GM19395 (cell line): Measurements from ENCODE around the gene PTPRG.

Experiments used
- ATAC-seq: cut with Tn5 transposase; IDR thresholded peaks from one replicate; pipeline ENCODE4 v1.9.1; 2021; ENCODE audit warnings: mild to moderate bottlenecking, moderate library complexity; ENCODE audit not compliant: unreplicated experiment

PTPRG gene

DNA sequence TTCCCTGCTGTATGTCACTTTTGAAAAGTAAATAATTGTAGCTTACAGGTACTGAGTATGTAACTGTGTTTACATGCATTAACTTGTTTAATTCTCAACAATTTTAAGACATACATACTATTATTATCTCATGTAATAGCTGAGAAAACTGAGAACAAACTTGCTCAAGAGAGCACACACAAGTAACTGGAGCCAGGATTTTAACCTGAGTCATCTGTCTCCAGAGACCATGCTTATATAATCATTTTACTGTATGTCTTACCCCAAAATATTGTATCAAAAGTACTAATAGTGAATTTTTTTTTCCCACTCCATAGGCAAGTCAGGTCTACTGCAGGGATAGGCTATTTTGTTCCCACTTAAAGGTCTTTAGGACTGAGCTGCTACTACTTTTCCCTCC is 716.6 kb downstream of the PTPRG start:
- ATAC-seq = no peak

DNA sequence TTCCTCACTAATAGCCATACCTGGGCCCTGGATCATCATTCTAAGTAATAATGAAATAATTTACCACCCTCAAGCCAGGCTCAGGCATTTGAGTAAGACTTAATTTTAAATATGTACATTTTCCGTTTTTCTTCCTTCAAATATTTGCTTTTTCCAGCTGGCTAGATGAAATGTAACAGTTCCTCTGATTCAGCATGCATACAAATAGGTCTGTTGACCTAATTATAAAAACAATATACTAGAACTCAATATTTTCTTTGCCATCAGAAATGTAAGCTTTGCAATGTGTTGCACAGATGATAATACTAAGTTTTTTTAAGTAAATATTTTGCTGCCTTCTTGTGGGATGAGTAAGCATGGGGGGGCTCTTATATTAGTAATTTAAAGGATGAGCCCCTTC is 720.4 kb downstream of the PTPRG start:
- no peak for ATAC-seq

DNA sequence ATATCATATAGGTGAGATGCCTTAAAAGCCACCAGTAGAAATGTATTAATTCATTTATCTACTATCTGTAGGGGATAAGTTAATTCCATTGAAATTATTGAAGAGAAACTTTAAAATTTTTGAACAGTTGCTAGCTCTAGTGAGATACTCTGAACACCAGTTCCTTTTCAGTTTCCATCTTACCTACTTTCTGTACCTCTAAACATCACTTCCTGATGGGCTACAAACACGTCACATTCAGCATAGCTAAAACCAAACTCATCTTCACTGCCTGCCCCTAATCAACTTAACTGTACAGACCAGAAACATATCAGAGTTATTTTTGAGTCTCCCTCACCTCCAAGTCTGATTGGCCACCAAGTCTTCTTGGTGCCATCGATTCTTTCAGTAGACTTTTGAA is 723.1 kb downstream of the PTPRG start:
- peak; percentile 63 for ATAC-seq

DNA sequence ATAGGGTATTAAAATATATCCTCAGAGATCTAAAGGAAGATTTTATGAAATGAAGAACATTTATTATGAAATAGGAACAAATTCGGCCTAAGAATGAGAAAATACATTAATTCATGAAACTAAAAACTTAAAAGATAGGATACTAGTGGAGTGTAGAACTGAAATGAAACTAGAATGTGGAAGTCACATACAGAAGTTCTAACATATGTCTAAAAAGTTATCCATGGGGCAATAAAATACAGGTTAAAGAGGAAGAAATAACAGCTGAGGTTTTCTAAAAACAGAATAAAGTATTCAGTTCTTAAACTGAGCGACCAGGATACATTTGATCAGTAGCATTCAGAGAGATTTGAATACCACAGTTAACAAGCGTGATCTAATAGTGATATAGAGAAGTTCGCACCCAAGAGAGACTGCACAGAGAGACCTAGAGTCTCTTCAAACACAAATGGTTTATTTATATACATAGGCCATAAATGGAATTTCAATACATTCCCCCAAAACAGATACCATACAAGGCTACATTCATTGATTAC is 726.1 kb downstream of the PTPRG start:
- no peak for ATAC-seq

DNA sequence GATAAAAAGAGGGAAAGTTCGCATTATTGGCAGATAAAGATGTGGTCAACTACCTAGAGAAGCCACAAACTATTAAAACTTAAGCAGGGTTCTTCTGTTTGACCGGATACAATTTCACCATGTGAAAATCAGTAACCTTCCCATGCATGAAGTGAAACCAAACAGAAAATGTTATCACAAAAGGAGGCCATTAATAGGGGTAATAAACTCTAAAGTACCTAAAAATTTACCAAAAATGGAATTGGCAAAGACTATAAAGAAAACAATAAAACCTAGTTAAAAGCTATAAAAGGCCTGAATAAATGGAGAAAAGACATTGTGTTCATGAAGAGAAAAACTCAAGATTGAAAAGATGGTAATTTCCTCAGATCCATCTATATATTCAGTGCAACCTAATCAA is 728.6 kb downstream of the PTPRG start:
- no peak for ATAC-seq

DNA sequence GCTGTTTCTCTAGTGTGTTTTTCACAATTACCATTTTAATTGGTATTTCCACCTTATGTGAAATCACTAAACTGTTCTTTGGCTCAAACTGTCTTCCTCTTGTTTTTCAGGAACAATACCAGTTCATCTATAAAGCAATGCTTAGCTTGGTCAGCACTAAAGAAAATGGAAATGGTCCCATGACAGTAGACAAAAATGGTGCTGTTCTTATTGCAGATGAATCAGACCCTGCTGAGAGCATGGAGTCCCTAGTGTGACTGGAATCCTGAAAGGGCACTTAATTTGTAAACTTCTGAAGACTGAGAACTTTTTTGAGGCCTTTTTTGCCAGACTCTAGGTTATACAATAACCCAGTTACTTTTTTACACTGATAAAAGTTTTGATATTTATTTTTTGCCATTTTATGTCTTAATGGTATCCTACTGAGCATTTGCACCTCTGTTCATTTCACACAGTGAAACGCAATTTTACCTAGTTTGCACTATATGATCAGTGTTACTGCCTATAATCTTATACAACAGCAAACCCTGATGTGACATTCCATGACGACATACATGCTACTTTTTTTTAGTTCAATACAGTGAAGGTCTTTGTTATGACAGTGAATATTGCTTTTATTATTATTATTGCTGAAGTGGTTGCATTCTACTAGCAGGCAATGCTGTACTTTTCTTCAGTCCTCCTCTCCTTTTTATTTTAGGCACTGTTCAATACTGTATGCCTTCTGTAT is 731.8 kb downstream of the PTPRG start:
- ATAC-seq = no peak

DNA sequence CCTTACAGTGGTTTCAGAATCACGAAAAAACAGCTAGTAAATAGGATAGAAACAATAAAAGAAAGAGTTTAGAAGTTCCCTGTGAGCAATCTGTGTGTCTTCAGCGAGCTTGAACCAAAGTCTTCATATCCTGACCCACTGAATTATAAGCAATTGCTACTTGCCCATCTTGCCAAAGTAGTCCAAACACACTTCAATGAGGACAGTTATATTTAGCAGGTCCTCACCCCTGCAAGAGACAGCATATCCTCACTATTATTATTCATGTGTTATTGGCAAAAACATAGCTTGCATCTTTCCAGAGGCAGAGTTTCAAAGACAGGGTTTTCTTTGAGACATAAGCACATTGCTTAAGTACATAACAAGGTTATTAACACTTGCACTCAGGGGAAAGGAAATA is 734.2 kb downstream of the PTPRG start:
- no peak for ATAC-seq

DNA sequence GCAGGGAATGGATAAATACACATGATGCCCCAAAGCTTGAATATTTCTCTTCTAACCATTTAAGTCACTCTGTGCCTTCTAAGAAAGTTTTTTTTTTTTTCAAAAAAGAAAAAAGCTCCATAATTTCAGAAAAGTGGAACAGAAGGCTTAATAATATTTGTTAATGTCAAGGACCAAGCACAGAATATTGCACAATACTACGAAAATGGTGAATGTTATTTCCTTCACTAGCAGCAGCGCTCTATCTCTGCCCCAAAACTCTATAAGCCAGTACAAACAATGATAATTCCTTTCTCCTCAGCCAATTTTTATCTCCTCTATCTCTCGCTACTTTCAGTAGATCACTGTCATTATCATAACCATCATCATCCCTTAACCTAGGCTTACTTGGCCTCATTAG is 739.2 kb downstream of the PTPRG start:
- ATAC-seq = no peak

DNA sequence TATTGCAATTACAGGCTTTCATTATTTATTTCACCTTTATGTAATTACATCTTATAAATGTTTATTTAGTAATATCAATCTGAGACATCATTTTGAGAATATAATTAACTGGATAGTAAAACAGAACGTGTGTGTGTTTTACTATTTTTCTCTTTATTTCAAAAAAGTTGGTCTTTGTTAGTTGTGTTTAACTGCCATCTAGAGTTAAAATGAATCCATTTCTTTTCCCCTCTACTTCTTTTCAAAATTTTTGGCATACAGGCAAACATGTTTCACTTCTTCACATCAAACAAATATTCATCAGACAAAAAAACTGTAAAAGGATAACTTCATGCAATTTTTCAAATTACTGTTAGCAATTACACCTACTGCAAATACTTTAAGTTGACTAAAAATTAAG is 750.8 kb downstream of the PTPRG start:
- ATAC-seq = no peak

DNA sequence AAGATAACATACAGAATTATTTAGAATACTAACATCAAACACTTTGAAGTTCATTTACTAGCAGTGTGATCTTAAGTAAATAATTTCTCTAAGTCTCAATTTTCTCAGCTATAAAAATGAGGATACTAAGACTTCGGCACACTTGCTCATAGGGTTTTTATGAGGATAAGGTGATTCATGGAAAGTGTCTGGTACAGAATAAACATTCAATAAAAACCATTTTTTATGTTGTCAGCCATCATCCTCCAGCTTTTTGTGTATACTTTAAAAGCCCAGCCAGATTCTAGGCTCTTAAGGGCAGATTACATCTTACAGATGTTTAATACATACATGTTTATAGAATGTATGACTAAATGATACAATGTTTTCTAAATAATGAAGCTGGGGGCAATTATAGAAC is 755.2 kb downstream of the PTPRG start:
- ATAC-seq = no peak

DNA sequence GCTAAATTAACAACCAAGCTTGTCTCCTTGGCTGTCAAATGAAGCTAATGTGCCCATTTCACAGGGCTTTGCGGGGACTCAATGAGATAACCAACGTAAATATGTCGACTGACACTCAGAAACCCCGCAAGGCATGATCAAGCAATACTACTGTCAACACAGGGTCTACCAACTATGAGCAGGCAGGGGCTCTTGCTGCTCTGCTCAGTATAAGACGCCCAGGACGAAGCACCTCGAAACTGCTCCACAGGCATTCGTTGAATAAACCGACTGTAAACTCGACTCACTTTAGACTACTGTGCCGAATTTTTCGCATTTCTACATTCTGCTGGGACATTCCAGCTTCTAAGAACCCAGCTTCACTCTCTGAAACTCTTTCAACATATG is 757.0 kb downstream of the PTPRG start:
- peak; percentile 3 for ATAC-seq

DNA sequence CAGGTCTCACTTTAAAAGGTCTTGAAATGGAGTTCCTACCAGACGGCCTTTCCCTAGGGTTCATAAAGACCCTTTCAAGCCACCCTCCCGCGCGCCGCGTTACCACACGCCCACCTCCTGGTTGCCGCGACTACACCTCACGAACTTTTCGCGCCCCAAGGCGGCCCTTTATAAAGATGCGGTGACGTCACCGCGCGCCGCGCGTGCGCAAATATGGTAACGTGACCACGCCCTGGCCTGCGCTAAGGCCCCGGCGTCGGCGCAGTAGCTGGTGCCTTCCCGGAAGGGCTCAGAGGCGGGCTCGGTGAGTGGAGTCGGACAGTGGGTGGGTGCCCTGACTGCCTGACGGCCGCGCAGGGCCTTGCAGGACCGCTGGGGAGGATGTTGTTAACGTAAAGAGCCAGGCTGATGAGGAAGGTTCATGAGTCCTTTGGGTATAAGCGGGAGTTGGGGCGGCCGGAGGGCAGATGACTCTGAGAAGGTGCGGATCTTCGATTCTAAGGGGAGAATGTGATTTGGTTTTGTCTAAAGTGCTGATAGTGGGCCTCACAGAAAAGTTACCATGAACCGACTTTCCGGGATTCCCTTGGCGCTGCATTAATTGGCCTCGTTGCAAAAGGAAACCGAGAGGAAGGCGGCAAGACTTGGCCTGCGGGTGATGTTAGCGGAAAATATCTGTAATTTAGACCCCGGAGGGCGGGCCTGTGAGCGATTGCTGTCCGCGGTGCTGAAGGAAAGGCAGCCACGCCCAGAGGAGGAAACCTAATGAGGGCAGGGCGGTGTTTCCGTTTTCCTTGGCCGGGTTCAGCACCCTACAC is 757.6 kb downstream of the PTPRG start:
- ATAC-seq = peak; percentile 97

DNA sequence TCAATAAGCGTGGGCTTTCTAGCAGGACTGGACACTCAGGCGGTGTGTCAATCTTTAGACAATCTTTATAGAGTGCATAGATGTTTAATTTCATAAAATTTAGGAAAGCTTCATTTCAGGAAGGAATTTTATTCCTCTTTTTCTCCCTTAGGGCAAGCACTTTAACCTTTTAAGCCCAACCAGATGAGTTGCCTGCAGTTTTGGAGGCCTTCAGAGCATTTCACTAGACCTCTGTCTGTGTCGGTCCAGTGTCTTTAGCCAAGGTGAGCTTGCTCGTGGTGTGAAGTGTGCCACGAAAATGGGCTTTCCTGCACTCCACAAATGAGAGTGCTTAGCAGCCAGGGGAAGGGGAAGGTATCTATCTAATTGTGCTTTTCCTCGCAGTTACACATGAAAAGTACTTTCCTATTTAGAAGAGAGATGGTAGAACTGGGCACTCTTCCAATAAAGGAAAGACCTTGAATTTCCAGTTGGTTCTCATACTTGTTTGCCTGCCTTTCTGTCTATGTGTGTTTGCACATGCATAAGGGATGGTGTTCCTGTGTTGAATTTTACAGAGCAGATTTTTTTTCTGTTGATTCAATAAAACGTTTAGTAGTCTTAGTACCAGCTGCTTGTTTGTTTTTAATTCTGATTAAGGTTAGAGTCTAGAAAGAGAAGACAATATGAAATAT is 758.3 kb downstream of the PTPRG start:
- no peak for ATAC-seq

DNA sequence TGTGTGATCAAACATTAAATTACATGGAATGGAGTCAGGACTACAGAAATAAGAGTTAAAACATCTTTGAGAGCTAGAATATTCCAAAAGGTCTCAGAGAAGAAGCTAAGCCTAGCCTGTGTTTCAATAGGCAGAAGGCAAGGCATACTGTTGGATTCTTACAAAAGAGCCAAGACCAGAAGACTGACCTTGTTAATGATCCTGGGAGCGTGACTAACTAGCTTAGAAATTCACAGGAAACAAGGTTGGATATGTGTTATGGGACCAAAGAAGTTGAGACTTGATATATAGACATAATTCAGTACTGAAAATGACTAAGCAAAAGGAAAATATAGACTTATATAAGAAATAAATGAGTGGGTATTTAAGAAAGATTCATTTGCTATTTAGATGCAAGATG is 761.9 kb downstream of the PTPRG start:
- ATAC-seq = no peak

DNA sequence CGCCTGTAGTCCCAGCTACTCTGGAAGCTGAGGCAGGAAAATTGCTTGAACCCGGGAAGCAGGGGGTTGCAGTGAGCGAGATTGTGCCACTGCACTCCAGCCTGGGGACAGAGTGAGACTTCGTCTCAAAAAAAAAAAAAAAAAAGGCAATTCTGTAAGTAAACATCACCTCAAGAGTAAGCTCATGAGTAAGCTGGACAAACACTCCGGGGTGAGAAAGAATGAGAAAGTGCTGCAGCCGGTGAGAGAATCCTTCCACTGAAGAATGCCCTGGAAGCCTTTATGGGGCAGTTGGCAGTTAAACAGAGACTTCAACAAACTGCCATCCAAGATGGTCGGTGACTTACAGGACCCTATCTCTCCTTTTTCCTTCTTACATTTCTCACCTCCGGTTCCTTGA is 764.5 kb downstream of the PTPRG start:
- ATAC-seq = no peak

DNA sequence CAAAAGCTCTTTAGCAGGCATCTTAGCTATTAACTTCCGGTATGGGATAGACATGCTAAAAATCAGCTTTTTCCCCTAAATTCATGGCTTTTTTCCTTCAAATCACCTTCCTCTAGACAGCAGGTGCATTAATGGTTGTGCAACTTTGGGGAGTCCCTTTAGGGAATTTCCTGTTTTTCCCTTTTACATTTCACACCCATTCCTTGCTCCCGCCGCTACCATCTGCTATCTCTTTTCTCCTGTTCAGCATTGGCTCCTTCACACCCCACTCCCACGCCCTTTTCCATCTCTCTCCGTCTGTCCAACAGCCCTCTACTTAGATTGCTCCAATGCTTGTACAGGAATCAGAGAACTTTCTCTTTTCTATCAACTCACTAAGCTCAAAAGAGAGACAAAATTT is 768.6 kb downstream of the PTPRG start:
- ATAC-seq = no peak

DNA sequence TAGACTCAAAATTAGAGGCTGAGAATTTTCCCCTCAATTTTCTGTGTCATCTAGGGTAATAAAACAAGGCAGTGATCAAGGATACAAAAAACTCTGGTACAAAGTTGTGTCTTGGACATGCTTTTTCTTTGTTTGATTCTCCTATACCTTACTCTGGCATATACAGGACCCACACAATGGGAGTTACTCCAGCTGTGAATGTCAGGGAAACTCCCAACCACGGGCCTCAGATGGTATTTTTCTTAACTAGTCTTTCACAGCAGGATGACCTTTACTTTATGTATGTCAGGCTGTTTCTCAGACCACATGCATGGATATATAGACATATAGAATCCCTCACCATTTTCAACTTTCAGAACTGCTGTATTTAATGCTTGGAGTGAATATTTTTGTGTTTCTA is 770.6 kb downstream of the PTPRG start:
- ATAC-seq = no peak

DNA sequence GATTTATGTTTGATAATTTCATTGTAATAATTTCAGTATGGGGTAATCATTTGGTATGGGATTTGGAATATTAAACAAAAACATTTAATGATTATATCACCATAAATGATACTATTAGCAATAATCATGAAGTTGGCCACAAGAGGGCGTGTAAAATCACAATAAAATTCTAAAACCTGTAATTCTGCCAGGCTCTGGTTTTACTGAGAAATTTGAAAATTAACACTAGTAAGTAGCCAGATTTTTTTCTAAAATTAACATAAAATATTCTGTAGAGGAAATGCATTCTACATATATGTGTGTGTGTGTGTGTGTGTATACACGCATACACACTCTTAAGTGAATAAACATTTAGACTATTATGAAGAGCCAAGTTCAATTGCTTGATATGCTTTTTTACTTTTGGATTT is 771.5 kb downstream of the PTPRG start:
- ATAC-seq = no peak

DNA sequence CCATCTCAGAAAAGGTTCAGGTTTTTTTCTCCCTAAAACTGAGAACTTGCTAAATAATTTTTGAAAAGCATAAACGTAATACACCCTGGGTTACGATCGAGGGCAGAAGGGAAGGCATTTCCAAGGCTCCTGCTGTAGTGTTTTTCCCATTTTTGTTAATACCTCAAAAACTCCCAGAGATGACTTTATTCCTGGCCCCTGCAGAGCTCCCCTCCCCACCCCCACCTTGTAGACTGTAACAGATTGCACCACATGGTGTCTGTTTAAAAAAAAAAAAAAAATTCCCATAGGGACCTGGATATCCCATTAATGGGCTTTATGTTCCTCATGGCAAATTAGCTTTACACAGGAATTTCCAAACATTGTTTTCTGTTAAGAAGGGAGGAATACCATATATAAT is 773.8 kb downstream of the PTPRG start:
- ATAC-seq = no peak

DNA sequence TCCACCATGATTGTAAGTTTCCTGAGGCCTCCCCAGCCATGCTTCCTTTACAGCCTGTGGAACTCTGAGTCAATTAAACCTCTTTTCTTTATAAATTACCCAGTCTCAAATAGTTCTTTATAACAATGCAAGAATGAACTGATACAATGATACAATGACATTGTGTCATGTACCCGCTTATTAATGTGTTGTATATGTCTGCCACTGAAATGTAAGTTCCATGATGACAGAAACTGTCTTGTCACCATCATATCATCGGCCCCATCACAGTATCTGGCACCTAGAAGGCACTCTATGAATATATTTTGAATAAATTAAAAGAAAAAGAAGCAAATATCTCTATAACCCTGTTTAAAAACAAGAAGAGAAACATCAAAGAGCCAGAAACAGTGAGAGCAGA is 782.4 kb downstream of the PTPRG start:
- no peak for ATAC-seq
